GM12891 (cell line): ENCODE measurements around the gene TM4SF4.

ENCODE experiments used
- DNase-seq: peaks from one replicate; pipeline ENCODE4 v3.0.0; 2011; ENCODE audit warnings: low spot score; ENCODE audit not compliant: insufficient read length
- FAIRE-seq: peaks from 2 replicates; lab custom pipeline; 2011; peaks lifted over from hg19 to GRCh38; lab: Jason Lieb, UNC
- PAX5 ChIP-seq: IDR thresholded peaks from 2 replicates; pipeline ENCODE4 v1.6.1; 2011; ENCODE audit warnings: low read length, moderate library complexity, mild to moderate bottlenecking; ENCODE audit not compliant: insufficient read depth, severe bottlenecking
- POLR2A ChIP-seq: IDR thresholded peaks from 2 replicates; pipeline ENCODE4 v1.6.1; 2011; ENCODE audit warnings: low read depth, low read length, control low read depth
- POLR2AphosphoS5 ChIP-seq: IDR thresholded peaks from 2 replicates; pipeline ENCODE4 v1.6.1; 2011; ENCODE audit warnings: low read depth, low read length, control low read depth
- POU2F2 ChIP-seq: IDR thresholded peaks from 2 replicates; pipeline ENCODE4 v1.6.1; 2011; ENCODE audit warnings: low read depth, mild to moderate bottlenecking, control low read depth, low read length, moderate library complexity
- SPI1 ChIP-seq: IDR thresholded peaks from 2 replicates; pipeline ENCODE4 v1.6.1; 2011; ENCODE audit warnings: low read depth, low read length, control low read depth
- TAF1 ChIP-seq: IDR thresholded peaks from 2 replicates; pipeline ENCODE4 v1.6.1; 2011; ENCODE audit warnings: low read depth, low read length, control low read depth

Gene TM4SF4

DNA sequence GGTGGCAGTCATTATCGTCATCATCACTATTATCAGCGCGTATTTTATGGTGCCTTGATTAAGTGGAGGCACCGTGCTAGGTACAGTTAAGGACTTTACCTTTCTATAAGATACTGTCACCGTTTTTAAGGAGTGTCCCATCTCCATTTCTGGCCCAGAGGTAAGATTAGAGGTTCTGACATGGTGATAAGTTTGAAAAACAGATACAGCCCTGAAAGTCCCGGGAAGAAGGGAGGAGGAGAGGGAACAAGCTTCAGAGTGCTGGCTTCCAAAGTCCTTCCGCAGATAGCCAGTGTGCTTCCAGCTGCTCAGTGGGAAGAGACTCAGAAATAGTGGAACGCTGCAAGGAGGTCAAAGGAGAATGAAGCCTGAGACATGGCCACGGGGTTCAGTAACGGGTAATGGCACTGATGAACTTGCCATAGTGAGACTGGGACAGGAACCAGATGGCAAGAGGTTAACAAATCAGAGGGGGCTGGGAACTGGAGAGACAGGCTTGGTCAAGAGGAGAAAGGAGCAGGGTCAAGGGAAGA, 9.1 kb upstream of the TM4SF4 start:
- no peak for FAIRE-seq
- TF ChIP-seq PAX5 (no peak), POU2F2 (no peak), TAF1 (no peak), POLR2A (no peak), SPI1 (no peak), POLR2AphosphoS5 (no peak)
- no peak for DNase-seq

DNA sequence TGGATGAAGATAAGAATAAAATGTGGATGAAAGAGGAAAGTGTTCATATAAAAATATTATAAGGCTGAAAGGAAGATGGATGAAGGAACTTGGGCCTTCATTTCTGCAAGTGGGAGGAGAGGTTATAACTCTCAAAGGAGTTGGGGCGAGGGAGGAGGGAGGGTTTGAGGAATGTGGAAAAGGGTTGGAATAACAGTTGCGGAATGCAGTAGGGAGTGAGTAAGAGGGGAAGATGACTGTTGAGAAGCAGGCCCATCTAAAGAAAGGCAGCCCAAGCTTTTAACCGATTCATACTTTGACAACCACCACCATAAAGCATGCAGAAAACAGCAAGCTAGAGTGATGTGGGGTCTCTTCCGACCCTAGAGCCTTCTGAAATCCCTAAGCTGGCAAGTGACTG, 8.3 kb upstream of the TM4SF4 start:
- TF ChIP-seq POLR2A (no peak), POLR2AphosphoS5 (no peak), POU2F2 (no peak), SPI1 (no peak), PAX5 (no peak), TAF1 (no peak)
- DNase-seq = no peak
- no peak for FAIRE-seq

DNA sequence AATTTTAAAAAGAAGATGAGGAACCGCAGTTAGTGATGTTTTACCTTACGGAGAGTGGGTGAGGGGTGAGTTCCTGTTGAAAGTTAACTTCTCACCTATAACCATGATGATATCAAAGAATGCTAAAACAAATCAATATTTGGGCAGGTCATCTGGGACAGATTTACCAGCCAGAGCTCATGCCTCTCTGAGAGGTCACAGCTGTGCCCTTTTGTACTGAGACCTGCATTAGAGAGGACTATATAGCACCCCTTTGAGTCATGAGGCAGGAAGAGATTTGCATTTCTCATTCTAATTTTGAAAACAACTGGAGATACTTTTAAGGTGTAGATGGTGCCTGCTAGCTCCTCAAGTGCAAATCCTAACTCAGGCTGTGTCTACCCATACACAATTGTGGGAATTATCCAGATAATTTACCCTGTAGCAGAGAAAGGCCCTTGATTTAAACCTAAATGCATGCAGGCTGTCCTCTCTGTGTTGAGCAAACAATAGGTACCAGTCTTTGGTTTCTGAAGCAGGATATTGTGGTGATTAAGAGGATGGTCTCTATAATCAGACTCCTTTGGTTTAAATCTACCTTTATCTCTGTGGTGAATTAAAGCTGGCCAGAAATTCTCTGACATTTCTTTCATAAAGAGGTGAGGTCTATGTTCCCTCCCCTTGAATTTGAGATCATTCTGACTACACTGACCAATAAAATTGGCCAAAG, 5.8 kb upstream of the TM4SF4 start:
- DNase-seq (no peak), FAIRE-seq (no peak)
- TF ChIP-seq POLR2A (no peak), TAF1 (no peak), POLR2AphosphoS5 (no peak), SPI1 (no peak), POU2F2 (no peak), PAX5 (no peak)

DNA sequence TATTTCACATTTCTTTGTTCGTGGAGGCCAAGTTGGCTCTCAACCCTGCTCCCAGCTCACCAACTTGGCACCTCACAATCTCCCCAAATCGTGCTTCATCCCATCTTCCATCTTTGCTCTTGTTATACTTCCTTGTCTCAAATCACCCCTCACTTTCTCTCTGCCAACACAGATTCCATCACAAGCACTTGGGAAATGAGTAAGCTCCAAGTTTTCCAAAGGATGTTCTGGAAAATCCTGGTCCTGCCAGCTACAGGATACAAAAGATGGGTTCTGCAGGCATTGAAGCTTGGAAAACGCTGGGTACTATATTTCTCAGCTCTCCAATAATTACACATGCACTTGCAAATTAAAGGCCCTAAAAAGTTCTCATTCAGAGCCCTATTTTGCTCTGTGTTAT, 4.1 kb upstream of the TM4SF4 start:
- no peak for FAIRE-seq
- no peak for DNase-seq
- no peak for TF ChIP-seq POU2F2
- no peak for TF ChIP-seq TAF1
- TF ChIP-seq SPI1 = no peak
- no peak for TF ChIP-seq POLR2AphosphoS5
- no peak for TF ChIP-seq PAX5
- no peak for TF ChIP-seq POLR2A

DNA sequence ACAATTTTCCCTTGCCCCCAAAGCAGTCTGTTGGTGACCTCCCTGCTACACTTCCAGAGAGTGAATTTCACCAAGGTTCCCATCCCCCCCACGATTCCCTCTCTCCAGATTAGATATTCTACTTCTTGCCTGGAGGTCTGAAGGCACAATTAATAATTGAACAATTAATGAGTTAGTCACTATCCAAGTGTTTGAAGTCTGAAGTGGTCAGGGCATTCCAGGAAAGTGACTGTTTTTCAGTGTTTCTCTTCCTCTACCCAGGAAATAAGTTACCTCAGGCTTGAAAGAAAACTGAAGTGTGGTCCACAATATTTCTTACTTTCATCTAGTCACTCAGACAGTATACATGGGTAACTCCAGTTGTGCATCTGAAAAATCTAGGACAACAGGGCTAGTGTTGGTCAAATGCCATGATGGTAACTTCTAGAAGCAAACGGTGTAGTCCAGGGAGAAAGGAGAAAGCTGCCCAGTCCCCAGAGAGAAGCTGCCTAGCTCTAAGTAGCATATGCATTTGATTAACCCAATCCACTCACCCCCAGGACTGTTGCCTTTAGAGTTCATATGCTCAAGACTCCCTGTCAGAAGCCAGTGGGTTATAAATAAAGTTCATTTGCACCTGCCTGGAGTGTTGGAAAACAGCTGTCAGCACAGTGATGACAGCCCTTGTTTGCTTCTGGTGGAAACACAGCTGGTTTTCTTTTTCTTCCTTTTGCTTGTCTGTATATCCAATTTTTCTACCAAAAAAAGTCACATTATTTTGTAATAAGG, 2.3 kb upstream of the TM4SF4 start:
- FAIRE-seq = no peak
- TF ChIP-seq SPI1 = no peak
- no peak for TF ChIP-seq PAX5
- TF ChIP-seq POLR2AphosphoS5 = no peak
- TF ChIP-seq POLR2A = no peak
- TF ChIP-seq TAF1 = no peak
- no peak for TF ChIP-seq POU2F2
- DNase-seq = no peak

DNA sequence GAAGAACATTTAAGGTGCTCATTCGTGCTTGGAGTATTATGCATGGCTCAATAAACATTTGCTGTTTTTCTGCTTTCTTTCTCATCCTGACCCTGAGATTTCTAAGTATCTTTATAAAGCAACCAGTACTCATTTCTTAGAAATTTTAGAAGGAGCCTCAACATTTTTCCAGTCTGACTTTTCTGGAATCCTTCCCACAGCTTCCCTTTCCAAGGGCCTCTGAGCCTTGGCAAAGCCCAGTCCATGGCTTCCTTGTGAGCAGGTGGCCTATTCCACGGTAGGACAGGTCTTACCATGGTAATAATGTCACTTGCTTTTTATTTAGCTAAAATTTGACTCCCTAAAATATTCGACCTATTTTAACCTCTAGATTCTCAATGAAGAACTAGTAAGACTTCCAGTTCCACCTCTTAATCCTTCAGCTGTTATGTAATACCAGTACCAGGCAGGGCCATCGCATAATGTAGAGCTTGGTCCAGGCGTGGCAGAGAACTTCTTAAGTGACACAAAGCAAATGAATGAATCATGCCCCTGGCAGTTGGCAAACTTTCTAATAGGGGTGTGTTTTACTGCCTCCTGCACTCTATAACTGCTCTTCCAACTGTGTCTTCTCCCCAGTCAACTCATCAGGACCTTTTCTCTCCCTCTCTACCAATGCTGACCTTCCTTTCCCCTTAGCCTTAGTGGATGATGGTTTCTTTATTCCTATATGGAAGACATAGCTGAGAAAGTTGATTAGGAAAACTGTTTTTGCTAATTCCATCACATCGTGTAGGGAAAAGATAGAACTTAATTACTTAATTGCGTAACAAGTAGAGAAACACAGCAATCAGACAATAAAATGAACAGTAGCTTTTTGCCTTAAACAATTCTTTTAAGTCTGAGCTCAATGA, 894 bp upstream of the TM4SF4 start:
- FAIRE-seq (no peak), DNase-seq (no peak)
- TF ChIP-seq POLR2AphosphoS5 = no peak
- TF ChIP-seq TAF1 = no peak
- TF ChIP-seq POLR2A = no peak
- no peak for TF ChIP-seq SPI1

DNA sequence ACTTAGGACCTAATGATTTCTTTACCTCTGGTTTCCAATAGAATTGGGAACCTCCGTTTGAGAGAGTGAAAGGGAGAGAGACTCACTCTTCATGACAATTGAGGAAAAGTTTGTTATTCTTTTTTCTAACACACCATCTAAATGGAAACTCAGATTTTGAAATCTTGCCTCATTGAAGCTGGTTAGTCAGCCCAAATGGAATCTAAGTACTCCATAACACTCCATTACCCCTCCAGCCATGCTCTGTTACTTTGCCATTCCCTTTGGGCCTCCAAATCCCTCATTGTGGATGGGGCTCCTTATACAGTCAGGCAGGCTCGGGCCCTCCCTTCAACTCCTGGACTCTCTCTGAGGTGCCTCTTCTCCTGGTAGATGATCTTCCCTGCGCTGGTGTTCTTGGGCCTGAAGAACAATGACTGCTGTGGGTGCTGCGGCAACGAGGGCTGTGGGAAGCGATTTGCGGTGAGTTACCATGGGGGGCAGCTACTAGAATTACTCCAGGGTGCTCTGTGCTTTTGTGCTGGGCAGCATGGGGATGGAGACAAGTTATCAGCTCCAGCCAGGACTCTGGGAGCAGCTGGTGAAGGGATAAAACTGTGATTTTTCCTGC, 1.1 kb downstream of the TM4SF4 start:
- FAIRE-seq (no peak), DNase-seq (no peak)
- TF ChIP-seq PAX5 = no peak
- TF ChIP-seq TAF1 = no peak
- TF ChIP-seq POU2F2 = no peak

DNA sequence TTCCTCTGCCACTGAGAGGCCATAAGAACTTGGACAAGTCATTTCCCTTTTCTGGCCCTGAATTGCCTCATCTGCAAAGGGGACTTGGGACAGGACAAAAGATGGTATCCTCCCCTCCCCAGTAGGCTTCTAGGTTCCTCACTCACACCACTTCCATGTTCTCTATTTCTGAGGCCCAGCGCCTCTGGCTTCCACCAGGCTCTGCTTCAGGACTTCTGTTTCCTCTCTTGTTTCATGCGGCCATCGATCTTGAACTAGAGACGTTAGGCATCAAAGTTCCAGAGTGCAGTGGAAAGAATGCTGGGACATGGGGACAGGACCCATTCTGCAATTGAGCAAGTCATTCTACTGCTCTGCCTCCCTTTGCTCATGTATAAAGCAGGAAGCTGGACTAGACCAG, 1.7 kb downstream of the TM4SF4 start:
- DNase-seq (no peak), FAIRE-seq (no peak)
- TF ChIP-seq POLR2AphosphoS5 (no peak), SPI1 (no peak), PAX5 (no peak), POLR2A (no peak)
